GM19467 (cell line): ENCODE results near the gene MACROD1.

Experiments used
- ATAC-seq: cut with Tn5 transposase; IDR thresholded peaks from one replicate; pipeline ENCODE4 v1.9.1; 2021; ENCODE audit warnings: mild to moderate bottlenecking, moderate library complexity; ENCODE audit not compliant: unreplicated experiment

Gene MACROD1

GRCh38 chr11:64152841-64153691, 12.8 kb downstream of the MACROD1 start:
- no peak for ATAC-seq

GRCh38 chr11:64151337-64151736, 14.6 kb downstream of the MACROD1 start:
- no peak for ATAC-seq

DNA sequence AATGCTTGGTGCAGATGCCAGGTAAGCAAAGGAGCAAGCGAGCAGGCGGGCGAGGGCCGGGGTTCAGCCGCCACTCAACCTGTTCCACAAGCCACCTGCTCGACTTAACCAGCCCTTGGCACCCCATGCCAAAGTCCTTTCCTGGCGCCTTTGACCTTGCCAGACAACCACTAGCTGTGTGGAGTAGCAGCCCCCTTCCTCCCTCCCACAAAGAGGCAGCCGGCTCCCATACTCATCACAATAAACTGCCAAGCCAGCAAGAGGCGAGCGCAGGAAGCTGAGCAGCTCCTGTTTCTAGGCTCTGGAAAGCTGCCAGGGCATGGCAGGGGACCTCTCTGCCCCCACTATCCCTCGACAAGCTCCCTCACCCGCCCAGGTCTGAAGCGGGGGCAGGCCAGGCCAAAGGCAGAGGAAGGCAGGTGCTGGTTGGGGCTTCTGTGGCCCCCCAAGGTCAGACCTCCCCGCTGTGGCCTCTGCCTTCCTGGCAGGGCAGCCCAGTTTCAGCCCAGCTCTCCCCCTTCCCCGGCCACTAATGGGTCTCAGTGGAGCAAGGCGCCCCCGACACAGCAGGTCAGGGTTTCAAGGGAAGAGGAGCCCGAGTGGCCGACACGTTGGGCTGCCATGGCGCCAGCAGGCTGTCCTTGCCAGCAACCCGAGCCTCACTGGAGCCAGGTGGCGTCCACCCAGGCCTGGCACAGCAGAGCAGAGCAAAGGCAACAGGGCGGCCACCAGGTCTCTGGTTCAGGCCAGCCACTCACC, 15.3 kb downstream of the MACROD1 start:
- ATAC-seq, result no peak

- no peak for ATAC-seq
Measured at GRCh38 chr11:64150051-64150450, 15.9 kb downstream of the MACROD1 start.

DNA sequence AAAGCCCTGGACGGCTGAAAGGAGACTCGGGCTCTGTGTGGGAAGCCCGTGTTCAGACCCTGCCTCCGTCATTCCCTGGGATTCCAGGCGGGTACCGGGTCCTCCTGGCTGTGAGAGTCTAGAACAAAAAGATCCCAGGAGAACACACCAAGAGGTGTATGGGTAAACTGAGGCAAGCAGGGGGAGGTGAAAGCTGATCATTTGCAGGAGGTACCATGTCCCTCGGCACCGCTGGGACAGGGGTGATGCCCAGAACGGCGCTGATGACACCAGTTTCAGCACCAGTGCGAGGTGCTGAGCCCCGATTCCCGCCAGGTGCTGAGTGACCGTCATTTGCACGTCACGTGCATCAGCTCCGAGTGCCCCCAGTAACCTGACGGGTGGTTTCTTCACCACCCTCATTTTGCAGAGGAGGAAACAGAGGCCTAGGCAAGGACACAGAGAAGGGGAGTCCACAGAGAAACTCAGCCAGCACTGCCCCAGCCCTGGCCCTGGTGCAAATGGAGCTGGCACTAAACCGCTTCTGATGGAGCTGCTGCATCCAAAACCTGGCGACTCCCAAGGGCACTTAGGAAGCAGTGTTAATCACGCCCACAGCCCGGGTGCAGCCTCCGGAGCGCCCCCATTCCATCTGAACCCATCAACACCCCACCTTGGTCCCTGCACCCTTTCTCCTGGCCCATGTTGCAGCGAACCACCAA, 16.8 kb downstream of the MACROD1 start:
- no peak for ATAC-seq

DNA sequence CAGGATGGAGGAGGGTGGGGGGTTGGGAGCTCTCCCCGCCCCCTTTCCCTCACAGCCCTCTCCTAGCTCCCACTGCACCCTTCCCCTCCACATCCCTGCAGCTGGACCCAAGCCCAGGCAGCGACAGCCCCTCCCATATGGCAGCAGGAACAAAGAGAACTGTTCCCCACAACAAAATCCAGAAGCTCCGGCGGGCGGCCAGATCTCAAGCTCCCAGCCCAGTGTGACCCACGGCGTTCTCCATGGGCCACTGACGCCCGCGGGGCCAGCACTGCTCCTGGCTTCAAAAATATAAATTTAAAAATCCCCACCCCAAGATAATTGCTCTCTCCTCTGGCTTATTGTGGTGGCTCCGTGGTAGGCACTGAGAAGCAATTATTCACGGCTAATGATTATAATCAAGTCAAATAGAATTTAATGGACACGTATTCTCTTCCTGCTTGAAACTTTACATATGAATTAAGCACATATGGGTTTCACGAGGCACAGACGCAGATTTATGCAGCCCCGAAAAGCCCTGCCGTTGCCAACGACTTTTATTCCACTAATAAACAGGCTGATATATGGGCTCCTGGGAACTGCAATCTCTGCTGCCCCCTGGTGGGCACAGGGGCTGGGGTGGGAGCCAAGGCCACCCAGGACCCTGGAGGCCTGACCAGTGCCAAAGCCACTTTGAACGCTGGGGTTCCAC, 17.5 kb downstream of the MACROD1 start:
- ATAC-seq, result no peak

DNA sequence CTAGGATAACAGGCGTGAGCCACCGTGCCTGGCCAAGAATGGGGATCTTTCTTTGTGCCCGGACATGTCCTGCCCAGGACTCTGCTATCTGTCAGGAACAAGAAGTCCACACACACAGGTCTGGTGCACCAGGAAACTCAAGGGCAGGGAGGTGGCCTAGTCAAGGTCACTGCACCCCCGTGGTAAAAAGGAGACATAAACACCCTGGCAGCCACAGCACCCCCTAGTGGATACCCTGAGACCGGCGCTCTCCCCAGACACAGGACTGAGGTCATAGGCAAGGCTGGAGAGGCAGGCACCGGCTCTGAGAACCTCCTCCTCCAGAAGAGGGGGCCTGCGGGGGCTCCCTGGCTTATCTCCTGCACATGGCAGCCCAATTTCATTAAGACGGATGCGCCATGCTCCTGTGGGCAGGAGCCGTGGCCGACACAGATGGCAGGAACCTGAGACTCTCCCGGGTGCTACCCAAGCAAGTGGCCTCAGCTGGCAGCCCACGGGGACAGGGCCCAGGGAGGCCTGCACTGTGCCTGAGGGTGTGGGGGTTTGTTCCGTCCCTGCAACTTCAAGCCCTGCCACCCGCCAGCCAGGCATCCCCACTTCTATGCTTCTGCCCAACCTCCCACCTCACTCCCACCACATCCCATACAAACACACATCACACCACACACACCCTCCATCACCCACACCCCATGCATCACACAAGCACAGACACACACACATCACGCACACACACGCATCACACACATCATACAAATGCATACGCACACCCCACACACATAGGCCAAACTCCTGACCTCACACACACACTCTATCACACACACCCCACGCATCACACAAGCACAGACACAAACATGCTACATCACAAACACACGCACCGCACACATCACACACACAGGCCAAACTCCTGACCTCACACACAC, 19.6 kb downstream of the MACROD1 start:
- ATAC-seq, result no peak

DNA sequence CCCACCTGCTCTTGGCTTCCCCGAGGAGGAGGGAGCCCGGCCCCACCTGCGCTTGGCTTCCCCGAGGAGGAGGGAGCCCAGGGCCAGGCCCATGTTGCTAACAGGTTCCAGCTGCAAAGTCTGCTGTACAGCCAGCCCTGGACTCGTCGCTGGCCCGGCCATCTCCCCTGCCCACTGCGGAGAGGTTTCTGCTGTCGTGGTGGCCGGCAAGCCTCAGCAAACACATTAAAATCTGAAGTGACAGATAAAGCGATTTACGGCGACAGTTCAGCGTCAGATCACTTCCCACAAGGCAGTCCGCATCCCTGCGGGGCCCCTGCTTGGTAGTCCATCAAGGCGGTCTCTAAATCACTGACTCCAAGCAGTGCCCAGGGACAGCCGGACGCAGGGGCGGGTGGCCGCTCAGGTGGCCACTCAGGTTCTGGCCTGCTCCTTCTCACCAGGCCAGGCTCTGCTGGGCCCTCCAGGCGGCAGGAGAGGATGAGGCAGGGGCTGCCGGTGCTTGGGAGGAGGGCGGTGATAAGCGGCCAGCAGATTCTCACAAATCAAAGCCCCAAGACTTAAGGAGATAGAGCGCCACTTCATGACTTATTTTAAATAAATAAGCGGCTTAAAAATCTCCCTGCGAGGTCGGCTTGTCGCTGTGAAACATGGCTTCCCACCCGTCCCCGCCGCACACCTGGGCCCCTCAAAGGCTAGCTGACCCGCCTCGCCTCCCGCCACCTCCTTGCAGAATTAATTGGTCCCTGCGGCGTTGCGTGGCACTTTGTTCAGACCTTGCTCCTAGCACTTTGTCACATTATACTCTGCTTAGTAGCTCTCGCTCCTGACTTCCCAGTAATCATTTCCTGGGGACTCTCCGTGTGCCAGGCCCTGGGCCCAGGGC, 21.1 kb downstream of the MACROD1 start:
- ATAC-seq, result no peak

DNA sequence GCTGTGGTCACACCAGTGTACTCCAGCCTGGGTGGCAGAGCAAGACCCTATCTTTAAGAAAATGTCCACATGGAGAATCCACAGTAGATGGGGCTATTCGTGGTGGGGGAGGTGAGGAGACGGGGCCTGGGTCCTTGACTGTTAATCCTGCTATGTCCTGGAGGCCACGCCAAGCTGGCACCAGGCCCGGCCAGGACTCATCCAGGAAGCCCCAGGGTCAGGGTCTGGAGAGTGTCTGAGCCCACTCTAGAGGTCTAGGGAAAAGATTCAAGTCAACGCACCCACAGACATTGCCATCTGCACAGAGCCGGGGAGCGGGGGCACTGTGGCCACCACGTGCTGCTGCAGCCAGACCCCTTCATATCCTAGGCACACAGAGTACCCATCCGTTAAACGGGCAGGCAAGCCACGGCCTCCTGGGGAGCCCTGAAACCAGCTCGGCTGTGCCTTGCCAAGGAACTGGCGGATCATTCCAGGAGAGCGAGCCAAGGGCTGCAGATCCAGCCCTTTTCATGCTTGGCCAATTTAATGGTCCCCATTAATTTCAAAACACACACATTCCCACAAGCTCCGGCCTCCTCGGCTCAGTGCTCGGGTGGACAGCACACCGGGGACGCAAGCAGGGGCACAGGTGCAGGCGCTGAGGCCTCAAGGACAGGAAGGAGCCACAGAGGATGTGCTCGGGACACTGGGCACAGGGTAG, 24.7 kb downstream of the MACROD1 start:
- ATAC-seq, result no peak

GRCh38 chr11:64140082-64140481, 25.8 kb downstream of the MACROD1 start:
- no peak for ATAC-seq

GRCh38 chr11:64139049-64139448, 26.9 kb downstream of the MACROD1 start:
- ATAC-seq, result no peak

DNA sequence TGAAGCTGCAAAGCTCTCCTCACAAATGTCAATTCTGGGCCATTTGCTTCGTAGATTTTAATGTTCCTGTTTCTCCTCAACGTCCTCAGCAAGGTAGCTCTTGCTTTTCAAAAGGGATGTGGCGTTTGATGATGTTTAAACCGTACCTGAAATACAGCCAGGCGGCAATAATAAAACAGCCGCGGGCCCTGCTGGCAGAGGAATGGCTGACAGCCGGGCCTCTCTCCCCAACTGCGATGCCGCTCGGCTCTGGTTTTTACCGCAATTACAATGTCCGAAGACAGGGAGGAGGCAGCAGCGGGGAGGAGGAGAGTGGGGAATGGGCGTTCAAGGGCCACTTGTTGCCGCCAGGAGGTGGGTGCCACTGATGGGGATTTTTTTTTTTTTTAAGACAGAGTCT, 27.5 kb downstream of the MACROD1 start:
- no peak for ATAC-seq

DNA sequence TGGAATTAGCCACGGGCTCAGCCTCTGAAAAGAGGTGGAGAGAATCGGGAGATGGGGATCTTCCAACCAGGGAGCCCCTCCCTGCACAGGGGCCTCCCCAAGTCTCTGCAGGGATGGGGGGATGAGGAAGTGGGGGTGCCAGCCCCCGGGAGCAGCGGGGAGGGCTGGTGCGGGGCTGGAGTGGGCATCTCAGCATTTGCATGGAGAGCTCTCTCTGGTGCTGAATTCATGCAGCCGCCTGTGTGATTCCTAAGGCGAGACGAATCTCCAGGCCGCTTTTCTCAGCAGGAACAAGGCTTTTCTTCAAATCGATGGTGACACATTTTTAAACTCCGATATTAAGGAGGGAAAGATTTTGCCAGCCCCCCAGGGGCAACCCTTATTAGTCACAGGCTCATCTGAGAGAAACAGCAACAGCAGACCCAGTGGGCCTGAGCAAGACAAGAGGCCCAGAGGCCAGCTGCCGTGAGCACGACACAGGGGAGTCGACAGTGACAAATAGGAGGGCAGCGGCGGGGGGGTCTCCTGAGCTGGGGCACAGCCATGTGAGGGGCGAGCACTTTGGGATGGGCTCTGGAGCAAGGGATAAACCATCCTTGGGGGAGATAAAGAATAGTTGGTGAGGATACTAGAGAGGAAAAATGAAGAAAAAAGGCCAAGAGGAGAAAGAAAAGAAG, 29.0 kb downstream of the MACROD1 start:
- no peak for ATAC-seq

- no peak for ATAC-seq
Measured at GRCh38 chr11:64135711-64136110, 30.2 kb downstream of the MACROD1 start.

- no peak for ATAC-seq
Measured at GRCh38 chr11:64134963-64135362, 30.9 kb downstream of the MACROD1 start.

- ATAC-seq, result no peak
Measured at GRCh38 chr11:64132982-64133705, 32.8 kb downstream of the MACROD1 start.

DNA sequence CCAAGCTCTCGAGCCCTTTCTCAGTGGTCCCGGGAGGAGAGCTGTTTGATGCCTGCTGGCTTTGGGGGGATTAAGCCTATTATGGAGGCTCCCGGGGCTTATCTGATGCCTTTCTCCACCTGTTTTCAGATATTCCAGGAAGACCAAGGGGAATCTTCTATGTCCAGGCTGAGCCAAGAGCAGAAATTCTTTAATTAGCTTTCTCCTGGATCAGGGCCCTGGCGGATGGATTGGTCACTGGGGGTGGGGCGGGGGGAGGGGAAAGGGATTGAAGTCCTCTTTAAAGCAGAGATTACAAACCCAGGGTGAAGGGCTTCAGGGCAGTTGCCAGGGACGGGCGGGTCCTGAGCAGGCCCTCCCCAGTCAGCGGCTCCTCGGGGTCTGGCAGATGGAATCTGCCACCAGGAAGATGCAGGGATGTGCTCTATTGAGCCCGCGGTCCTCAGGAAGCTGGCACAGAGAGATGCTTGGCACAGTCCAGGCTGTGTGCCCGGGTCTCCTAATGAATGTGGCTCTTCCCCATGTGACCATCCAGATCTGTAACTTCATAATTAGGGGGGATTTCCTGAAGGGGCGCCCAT, 33.6 kb downstream of the MACROD1 start:
- ATAC-seq, result no peak
